Choroid plexus epithelial cell (primary cell): Measurements from ENCODE around the gene NFATC1.

ENCODE experiments used
- DNase-seq: peaks from one replicate; pipeline ENCODE4 v3.0.0-alpha.2; 2010; ENCODE audit warnings: low read depth
- H3K4me3 ChIP-seq: 2 replicates; pipeline ENCODE4 v1.5.1; 2011; ENCODE audit warnings: low read depth, mild to moderate bottlenecking, control low read depth, low read length, moderate library complexity
- TF ChIP-seq, protein P1 (sequence below): conservative IDR thresholded peaks from 2 replicates; pipeline ENCODE4 v1.5.1; 2011; ENCODE audit warnings: low read depth, mild to moderate bottlenecking, control low read depth, inconsistent platforms, low read length, moderate library complexity

NFATC1 gene

DNA sequence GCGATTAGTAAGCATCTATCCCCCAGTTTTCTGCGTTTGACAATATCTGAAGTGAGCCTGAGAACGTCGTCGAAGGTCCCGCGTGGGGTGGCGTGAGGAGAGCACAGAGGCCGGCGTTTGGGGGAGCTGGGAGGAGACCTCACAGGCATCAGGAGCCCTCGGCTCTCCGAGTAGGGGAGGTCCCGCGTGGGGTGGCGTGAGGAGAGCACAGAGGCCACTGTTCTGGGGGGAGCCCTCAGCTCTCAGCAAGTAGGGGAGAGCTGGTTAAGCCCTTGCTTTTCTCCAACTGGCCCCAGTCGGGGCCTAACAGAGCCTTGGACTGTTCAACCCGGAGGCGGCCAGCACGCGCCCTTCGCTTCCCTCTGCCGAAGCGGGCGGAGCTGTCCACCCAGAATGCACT is 134.3 kb downstream of the NFATC1 start:
- DNase-seq = no peak
- no peak overlapping the region for H3K4me3 ChIP-seq
- TF ChIP-seq, protein P1, sequence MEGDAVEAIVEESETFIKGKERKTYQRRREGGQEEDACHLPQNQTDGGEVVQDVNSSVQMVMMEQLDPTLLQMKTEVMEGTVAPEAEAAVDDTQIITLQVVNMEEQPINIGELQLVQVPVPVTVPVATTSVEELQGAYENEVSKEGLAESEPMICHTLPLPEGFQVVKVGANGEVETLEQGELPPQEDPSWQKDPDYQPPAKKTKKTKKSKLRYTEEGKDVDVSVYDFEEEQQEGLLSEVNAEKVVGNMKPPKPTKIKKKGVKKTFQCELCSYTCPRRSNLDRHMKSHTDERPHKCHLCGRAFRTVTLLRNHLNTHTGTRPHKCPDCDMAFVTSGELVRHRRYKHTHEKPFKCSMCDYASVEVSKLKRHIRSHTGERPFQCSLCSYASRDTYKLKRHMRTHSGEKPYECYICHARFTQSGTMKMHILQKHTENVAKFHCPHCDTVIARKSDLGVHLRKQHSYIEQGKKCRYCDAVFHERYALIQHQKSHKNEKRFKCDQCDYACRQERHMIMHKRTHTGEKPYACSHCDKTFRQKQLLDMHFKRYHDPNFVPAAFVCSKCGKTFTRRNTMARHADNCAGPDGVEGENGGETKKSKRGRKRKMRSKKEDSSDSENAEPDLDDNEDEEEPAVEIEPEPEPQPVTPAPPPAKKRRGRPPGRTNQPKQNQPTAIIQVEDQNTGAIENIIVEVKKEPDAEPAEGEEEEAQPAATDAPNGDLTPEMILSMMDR = no peak

DNA sequence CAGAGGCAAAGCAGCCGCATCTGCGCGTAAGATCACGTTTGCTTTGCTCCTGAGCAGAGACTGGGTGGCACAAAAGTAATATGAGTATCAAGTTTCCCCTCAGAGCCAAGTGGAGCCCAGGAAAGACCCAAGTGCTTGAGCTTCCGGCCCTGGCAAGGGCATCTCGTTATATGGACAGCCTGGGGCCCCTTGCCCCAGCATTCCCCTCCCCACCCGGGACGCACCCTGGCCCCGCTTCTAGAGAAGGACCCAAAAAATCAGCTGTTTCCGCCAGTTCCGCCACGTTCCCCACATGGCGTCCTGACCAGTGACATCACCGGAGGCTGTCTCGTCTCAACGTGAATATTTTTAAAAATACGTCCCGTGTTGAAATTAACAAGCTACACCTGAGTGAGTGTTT is 135.1 kb downstream of the NFATC1 start:
- no peak for DNase-seq
- TF ChIP-seq, protein P1 = no peak
- H3K4me3 ChIP-seq = no peak overlapping the region

DNA sequence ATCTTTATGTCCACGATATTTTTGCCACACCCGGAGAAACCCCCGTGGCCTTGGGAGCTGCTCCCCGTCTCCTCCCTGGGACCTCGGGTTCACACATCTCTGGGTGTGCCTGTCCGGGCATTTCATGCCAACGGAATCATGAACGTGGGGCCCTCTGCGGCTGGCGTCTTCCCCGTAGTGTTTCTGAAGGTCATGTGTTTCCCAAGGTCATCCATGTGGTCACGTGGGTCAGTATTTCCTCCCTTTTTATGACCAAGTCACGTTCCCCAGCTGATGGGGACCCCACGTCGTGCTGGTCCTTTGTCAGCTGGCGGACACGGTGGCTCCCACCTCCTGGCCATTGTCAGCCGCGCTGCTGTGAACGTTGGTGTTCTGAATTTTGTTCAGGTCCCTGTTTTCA is 135.7 kb downstream of the NFATC1 start:
- H3K4me3 ChIP-seq = no peak overlapping the region
- TF ChIP-seq, protein P1 = no peak
- no peak for DNase-seq

DNA sequence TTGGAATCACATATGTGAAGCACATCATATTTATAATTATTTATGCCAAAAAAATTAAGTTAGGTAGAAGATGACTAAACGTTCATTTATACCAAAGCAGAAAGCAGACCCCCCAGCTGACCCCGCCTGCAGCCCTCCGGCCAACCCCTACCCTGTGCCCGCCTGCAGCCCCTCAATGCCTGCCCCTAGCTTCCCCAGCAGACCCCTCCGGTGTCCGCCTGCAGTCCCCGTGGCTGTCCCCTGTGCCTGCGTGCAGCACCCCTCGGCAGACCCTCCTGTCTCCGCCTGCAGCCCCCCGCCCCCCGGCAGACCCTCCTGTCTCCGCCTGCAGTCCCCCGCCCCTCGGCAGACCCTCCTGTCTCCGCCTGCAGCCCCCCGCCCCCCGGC is 136.2 kb downstream of the NFATC1 start:
- DNase-seq = no peak
- TF ChIP-seq, protein P1 = no peak
- H3K4me3 ChIP-seq = no peak overlapping the region

DNA sequence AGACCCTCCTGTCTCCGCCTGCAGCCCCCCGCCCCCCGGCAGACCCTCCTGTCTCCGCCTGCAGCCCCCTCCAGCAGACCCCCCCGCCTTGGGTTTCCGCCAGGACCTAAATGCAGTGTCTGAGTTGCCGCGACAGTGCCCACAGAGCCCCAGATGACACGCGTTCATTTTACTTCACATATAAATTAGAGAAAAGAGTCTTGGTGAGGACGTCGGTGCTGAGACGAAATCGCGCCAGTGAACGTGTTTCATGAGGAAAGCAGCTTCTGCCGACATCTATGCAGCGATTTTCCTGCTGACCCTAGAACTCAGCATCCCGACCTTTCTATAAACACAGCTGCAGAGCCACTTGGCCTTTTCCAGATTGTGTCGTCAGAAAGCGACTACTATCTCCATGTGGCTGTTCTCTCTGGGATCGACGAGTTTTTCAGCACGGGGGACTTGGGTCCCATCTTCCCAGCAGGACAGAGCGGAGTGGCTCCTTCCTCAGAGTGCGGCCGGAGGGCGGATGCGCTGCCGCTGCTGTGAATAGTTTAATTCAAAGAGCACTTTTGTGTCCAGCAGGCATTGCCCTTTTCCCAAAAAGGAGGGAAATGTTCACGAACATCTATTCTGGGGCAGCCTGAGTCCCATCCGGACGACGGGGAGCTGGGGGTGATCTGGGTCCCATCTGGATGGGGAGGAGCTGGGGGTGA is 136.7 kb downstream of the NFATC1 start:
- peak; percentile 11 for DNase-seq
- no peak overlapping the region for H3K4me3 ChIP-seq
- TF ChIP-seq, protein P1 = no peak

DNA sequence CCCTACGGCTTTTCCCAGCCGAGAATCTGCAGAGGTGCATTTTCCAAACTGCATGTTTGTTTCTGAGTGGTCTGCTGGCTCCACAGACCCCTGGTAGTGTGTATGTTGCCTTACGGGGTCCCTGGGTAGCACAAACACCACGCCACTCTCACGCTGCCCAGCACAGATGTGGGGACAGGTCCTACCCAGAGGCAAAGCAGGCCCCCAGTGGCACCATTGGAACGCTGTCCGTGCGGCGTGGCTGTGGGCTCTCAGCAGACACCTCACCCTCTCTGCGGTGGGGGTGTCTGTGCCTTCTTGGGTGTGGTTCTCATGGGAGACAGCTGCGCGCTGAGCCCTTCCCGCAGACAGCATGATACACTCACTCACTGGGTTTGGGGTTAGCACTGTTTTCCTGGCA is 137.4 kb downstream of the NFATC1 start:
- H3K4me3 ChIP-seq = no peak overlapping the region
- TF ChIP-seq, protein P1 = no peak
- DNase-seq = no peak

DNA sequence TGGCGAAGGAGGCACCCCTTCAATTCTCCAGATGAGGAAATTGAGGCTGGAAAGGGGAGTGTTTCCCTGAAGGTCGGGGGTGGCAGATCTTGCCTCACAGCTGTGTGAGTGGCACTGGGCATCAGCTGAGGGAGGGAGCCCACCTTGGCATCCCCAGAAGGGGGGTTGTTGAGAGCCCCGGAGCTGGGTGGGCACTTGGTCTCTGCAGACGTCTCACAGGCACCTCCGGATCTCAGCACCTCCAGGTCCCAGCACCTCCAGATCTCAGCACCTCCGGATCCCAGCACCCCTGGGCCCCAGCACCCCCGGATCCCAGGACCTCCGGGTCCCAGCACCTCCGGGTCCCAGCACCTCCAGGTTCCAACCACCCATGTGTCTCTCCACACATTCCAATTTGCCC is 137.9 kb downstream of the NFATC1 start:
- H3K4me3 ChIP-seq = no peak overlapping the region
- DNase-seq = no peak
- TF ChIP-seq, protein P1 = no peak
